Ovary (tissue), 9 donors: Measurements from ENCODE around the gene SLC38A9. TPM values are rescaled to one million over a fixed set of nuclear protein-coding genes. Genes with fewer than 3 reads are reported as not detected.

Source experiments
- DNase-seq, 5 donors: peaks; one replicate each; pipeline ENCODE4 v3.0.0-alpha.2; 2019 to 2020
- H3K27ac ChIP-seq, 2 donors: fragments of 200-600 bp; one replicate each; pipeline versions ENCODE4 v1.5.1 to v1.8.0; 2019 to 2022
- H3K27me3 ChIP-seq: fragments of 200-600 bp; one replicate; pipeline ENCODE4 v1.8.0; 2022
- H3K36me3 ChIP-seq: fragments of 200-600 bp; sonication (generic); one replicate; pipeline ENCODE4 v1.5.1; 2019
- H3K4me1 ChIP-seq: one replicate; pipeline ENCODE4 v1.8.1; 2013; ENCODE audit warnings: mild to moderate bottlenecking, moderate library complexity; ENCODE audit not compliant: insufficient read depth
- H3K4me3 ChIP-seq: fragments of 200-600 bp; sonication (generic); one replicate; pipeline ENCODE4 v1.5.1; 2017
- H3K9me3 ChIP-seq, 2 donors: fragments of 200-600 bp in 1 of 2; sonication (generic) in 1 of 2; one replicate each; pipeline versions ENCODE4 v1.5.1 to v1.8.1; 2013 to 2019; ENCODE audit warnings: mild to moderate bottlenecking in 1 of 2, moderate library complexity in 1 of 2
- CTCF ChIP-seq, 3 donors: fragments of 450-650 bp in 2 of 3; fragments of 200-600 bp in 1 of 3; IDR thresholded peaks; one replicate each; pipeline versions ENCODE4 v1.5.1 to v1.8.0; 2016 to 2022; ENCODE audit warnings: antibody characterized with exemption in 3 of 3, mild to moderate bottlenecking in 1 of 3
- EP300 ChIP-seq: sonication (generic); formaldehyde crosslinking; IDR thresholded peaks from one replicate; pipeline ENCODE4 v1.6.1; 2017; ENCODE audit warnings: antibody characterized with exemption
- POLR2A ChIP-seq: fragments of 450-650 bp; IDR thresholded peaks from one replicate; pipeline ENCODE4 v1.6.1; 2017; ENCODE audit warnings: antibody characterized with exemption, mild to moderate bottlenecking, moderate library complexity
- WGBS, 3 donors: extraction: QIAGEN DNeasy Blood & Tissue Kit in 1 of 3; methylation state at CpG; one replicate each; pipeline versions ENCODE4 v1.1.5 to v1.1.7; 2013 to 2017; 5-methylcytosine and 5-hydroxymethylcytosine counted together
- intact Hi-C, 4 donors: fragments of 100-400 bp; cut with DNase I; formaldehyde crosslinking; loops; one replicate each; pipeline versions ENCODE4 v1.11.0 to v1.15.1; 2022 to 2023
- polyA plus RNA-seq, 2 donors: library from polyadenylated mRNA; stranded (reverse); fragments of 200-250 nt in 1 of 2; fragments of 350-450 nt in 1 of 2; fragmentation: Illumina TruSeq in 1 of 2; extraction: RNeasy Lipid Tissue Mini Kit (QIAGEN cat#74804) in 1 of 2; gene quantifications; one replicate each; pipeline ENCODE4 v1.2.3, GENCODE V29; 2013 to 2014
- total RNA-seq, 7 donors: library from RNA; depleted of rRNA in 2 of 7; stranded (reverse); fragments of >200 nt in 2 of 7; fragmentation: NEBNext Ultra II Directional in 3 of 7; extraction: Animal tissue kit (Norgen Biotek cat#: 25700) in 3 of 7; gene quantifications; one replicate each; pipeline versions ENCODE4 v1.1.0 to v1.2.4, GENCODE V29; 2016 to 2023
- donor health status: DM: no; HTN: no; CAD: no; lungs with moderate emphysema.
- donor health status: DM: no; HTN: no; CAD: no.
- donor health status: Bipolar disorder and iron deficiency.
- donor health status: DM: yes; HTN: yes; CAD: no.
- donor health status: DM: no; HTN: no; CAD: no.
- donor health status: DM: yes; HTN: yes; CAD: no.

The SLC38A9 gene
- total and polyA plus RNA-seq, 9 donors: 7.9 to 29.6 (median 16.2) TPM

- Histone ChIP-seq H3K9me3 (no peaks in the 10 kb centered on the region), H3K27me3 (no peaks in the 10 kb centered on the region), H3K36me3 (no peaks in the 10 kb centered on the region), H3K4me3 (no peak overlapping the region), H3K4me1 (peaks cover 3% of the 10 kb centered on the region), H3K27ac (no peak overlapping the region)
- no peak for DNase-seq
- WGBS, 3 donors: 69 to 88% (median 85%) methylated on average over 3 of the region's 3 CpGs
- TF ChIP-seq CTCF (IDR thresholded peaks at IDR 0.05): no peak
- no peak for TF ChIP-seq EP300
- intact Hi-C loops: no loop called here
Observed at GRCh38 chr5:55593115-55593472, 119.0 kb downstream of the SLC38A9 start.

- H3K27ac ChIP-seq: no peak overlapping the region
- intact Hi-C loops: no loop called here
- no peaks in the 10 kb centered on the region for H3K36me3 ChIP-seq
- H3K4me3 ChIP-seq: no peak overlapping the region
- 94 to 96% (median 95%) methylated on average over 5 of the region's 5 CpGs for WGBS, 3 donors
- H3K4me1 ChIP-seq: peaks cover 3% of the 10 kb centered on the region
- H3K9me3 ChIP-seq: no peaks in the 10 kb centered on the region
- no peaks in the 10 kb centered on the region for H3K27me3 ChIP-seq
- no peak for DNase-seq
- TF ChIP-seq EP300 (no peak), POLR2A (no peak), CTCF (IDR thresholded peaks at IDR 0.05) (no peak)
Observed at GRCh38 chr5:55592388-55593114, 119.6 kb downstream of the SLC38A9 start.

GRCh38 chr5:55591686-55592085 is 120.4 kb downstream of the SLC38A9 start:
- Histone ChIP-seq H3K4me3 (no peak overlapping the region), H3K36me3 (no peaks in the 10 kb centered on the region), H3K4me1 (no peaks in the 10 kb centered on the region), H3K27me3 (no peaks in the 10 kb centered on the region), H3K9me3 (no peaks in the 10 kb centered on the region), H3K27ac (no peak overlapping the region)
- intact Hi-C loops: no loop called here
- TF ChIP-seq CTCF (IDR thresholded peaks at IDR 0.05) (no peak), POLR2A (no peak), EP300 (no peak)
- WGBS, 3 donors: 21 to 29% (median 26%) methylated on average over 4 of the region's 4 CpGs
- no peak for DNase-seq

- Histone ChIP-seq H3K27ac (no peak overlapping the region), H3K4me3 (no peak overlapping the region), H3K9me3 (no peaks in the 10 kb centered on the region), H3K27me3 (no peaks in the 10 kb centered on the region), H3K36me3 (no peaks in the 10 kb centered on the region), H3K4me1 (peaks cover 8% of the 10 kb centered on the region)
- intact Hi-C loops: no loop called here
- no peak for DNase-seq
- 0 to 25% (median 17%) methylated on average over 1 of the region's 1 CpG for WGBS, 3 donors
- TF ChIP-seq CTCF (IDR thresholded peaks at IDR 0.05) (no peak), EP300 (no peak), POLR2A (no peak)
Observed at GRCh38 chr5:55585206-55585610, 126.9 kb downstream of the SLC38A9 start.
